ENCODE data around the gene TOB1.

The TOB1 gene, protein sequence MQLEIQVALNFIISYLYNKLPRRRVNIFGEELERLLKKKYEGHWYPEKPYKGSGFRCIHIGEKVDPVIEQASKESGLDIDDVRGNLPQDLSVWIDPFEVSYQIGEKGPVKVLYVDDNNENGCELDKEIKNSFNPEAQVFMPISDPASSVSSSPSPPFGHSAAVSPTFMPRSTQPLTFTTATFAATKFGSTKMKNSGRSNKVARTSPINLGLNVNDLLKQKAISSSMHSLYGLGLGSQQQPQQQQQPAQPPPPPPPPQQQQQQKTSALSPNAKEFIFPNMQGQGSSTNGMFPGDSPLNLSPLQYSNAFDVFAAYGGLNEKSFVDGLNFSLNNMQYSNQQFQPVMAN

DNA sequence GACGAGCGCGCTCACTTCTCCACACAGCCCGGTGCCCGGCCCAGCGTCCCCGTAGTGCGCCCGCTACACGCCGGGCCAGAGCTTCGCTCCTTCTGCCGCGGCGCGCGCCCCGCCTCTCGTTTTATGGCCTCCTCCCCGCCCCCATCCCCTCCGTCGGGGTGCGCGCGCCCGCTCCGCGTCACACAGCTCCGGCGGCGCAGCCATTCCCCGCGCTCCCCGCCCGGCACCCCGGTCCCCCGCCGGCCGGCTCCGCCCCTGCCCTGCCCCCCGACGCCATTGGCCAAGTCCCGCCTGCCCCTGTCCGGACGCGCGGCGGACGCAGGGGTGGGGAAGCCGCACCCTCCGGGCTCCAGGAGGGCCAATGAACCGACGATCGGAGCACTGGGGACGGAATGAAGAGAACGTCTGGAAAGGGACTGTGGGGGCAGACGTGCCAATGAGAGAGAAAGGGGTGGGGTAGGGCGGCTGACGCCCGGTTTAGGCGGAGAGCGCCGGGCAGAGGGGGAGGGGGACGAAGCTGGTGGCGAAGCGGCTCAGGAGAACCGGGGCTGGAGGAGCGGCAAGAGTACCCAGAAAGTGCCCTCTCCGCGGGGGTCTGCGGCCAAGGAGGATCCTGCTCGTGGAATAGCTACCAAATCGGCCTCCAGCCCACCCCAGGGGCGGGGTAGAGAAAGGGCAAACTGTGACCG, at the start of gene TOB1:
TSS of gene TOB1 (minus strand) at position 94 of the 689 bp plus-strand sequence. CDS start 2,337 bp downstream, outside the sequence.
- peak; percentile 95 for DNase-seq (ENCODE audit: low read depth)

DNA sequence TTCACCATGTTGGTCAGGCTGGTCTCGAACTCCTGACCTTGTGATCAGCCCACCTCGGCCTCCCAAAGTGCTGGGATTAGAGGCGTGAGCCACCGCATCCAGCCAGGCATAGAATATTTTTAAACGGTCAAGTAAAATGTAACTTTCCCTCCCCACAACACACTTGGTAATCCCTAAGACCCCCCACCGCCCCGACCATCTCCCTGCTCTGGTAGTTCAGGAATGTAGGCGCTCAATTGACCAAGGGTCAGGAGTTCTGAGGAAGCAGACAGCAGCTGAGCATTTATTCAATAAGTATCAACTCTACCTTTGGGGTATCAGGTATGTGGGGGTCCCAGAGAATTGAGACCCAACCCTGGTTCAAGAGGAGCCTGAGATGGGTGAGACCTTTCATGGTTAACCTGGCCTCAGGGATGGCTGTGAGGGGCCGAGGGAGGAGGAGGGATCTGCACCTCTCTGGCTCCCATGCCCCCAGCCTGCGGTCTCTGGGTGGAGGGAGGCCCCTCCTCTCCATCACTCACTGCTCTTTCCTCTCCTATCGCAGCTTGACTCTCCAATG, 48.4 kb upstream of the TOB1 start:
- DNase-seq (ENCODE audit: low read depth): no peak

DNA sequence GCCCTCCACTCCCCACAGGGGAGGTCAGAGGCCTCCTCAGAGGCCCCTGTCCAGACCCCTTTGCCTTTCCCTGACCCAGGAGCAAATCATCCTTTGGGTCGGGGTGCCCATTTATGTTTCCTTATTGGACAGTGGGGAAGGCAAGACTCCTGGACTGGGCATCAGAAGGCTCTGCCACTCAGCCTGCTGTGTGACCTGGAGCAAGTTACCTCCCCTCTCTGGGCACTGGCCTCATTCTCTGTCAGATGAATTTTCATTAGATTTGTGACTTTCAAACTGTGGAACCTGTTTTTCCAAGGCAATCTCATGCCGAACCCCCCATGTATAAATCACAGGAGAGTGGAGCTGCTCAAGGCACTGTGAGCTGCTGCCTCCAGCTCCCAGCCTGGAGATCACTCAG, 47.0 kb upstream of the TOB1 start:
- no peak for DNase-seq (ENCODE audit: low read depth)

DNA sequence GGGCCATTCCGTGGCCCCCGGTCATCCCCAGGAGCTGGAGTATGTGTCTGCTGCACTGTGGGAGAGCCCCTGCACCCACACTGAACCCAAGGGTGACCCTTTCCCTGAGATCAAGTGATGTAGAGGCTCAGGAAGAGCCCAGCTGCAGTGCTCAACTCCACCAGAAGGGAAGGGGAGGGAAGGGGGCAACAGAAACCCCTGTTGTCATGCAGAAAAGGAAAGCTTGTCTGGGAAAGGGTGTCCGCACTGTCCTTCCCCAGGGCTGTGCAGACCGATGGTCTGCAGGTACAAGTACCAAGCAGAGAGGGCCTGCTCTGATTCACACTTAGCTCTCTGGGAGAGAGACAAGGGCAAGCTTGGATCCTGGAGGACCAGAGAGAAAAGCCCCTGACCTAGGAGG, 45.7 kb upstream of the TOB1 start:
- DNase-seq (ENCODE audit: low read depth): no peak

DNA sequence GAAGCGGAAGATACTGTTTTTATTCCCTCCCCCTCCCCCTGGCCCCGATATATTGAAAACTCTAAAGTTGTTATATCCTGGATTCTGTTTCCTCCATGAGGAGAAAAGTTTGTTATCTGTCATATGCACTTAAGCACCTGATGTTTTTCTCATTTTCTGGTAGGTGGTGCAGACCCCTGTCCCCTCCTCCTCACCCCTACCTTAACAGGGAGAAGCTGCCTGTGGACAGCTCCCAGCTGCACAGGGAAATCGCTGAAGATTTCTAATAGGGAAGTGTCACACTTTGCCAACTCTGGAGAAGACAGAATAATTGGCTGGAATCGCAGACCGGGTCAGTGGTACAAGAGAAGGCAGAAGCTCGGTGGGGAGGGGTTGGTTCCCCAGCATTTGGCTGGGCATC, 45.3 kb upstream of the TOB1 start:
- no peak for DNase-seq (ENCODE audit: low read depth)

DNA sequence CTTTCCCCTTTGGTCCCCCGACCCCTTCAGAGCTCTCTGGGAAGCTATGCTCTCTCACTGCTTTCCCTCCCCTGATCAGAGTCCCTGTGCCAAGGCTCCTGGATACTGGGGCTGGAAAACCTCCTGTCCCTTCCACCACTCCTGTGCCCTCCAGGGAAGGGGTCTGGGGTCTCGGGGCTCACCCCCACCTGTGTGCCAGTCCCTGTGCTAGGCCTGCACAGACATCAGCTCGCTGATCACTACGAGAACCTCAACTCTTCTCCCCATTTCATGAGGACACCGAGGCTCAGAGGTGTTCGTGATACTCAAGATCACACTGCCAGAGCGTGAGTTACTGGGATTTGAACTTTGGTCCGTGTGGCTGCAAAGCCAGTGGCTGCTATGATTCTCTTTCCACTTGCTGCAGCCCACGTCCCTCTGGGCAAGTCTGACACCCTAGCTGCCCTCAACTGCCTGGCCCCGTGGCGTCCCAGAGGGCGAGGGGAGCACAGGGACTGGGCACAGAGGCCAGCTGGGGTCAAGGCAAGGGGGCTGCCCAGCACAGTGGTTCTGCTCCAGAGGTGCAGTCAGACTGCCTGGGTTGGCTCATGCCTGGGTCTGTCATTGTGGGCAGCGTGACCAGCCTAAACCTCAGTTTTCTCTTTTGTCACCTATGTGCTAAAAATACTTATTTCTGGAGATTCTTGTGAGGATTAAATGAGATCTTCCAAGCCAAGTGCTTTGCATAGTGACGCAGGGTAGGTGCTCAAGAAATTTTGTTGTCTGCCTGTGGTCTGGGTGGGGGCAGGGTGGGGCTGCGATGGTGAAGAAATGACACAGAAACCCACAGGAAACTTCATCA, 43.8 kb upstream of the TOB1 start:
- peak; percentile 59 for DNase-seq (ENCODE audit: low read depth)

DNA sequence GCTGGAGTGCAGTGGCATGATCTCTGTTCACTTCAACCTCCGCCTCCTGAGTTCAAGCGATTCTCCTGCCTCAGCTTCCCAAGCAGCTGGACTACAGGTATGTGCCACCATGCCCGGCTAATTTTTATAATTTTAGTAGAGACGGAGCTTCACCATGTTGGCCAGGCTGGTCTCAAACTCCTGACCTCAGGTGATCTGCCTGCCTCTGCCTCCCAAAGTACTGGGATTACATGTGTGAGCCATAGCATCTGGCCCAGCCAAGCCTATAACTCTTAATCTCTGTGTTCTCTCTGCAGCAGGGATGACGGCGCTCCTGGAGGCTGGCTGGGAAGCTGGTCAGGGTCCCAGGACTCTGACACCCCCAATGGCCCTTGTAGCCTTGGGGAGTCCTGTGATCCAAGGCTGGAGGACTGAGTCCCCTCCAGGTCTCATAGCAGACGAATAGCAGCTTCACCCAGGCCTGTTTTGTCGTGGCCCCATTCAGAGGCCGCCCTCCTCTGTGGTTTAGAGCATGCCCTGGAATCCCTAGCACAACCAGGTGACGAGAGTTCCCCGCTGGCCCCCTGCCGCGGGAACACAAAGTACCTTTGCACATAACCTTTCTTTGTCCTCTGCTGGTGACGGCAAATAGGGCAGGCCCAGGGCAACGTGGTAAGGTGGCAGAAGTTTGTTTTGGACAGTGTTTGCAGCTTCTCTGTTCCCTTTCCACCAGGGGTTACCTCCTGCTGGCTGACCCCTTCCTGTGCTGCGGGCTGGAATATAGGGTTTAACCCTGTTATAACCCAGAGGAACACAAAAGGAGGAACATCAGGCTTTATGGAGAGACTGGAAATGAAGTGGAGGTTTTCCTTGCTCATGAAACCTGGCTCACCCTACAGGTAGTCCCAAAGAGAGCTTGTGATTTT, 43.0 kb upstream of the TOB1 start:
- no peak for DNase-seq (ENCODE audit: low read depth)

DNA sequence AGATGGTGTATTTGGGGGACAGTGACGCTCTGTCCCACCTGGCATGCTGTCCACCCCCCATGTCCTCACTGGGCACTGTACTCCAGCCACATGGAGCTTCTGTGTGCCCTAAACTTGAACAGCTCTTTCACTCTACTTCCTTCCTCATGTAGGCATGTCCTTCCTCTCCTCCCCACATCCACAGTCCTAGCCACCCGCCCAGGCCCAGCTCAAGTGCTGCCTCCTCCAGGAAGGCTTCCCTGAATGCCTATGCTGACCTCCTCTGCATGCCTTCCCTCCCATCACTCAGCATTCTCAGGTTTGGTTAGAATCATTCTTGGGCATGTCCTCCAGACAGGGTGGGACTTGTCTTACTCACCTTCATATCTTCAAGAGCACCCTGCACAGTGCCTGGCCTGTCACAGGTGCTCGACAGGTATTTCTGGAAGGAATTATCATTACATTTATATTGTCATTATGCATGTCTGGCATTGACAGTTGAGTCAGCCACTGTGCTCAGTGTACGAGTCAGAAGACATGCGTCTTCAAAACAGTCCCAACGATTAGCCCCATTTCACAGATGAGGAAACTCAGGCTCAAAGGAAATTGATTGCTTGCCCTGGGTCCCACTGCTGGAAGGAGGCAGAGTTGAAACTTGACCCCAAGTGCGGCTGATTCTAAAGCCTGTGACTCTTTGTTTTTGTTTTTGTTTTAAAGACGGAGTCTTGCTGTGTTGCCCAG, 42.1 kb upstream of the TOB1 start:
- no peak for DNase-seq (ENCODE audit: low read depth)

DNA sequence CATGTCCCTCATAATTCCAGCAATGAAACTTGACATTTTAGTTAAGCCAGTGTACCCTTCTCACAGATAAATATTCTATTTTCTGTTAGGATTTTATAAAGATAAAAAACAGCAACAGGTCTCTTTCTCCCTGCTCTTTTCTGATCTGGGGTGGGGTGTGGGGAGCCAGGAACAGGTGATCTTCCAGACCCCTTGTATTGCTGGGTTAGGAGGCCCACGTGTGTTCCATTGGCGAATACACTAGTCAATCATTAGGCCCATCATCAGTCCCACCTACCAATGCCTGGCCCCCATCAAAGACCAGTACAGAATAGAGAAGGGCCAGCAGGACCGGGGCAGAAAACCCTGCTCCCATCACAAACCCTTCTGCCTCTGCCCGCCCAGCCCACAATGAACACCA, 40.3 kb upstream of the TOB1 start:
- no peak for DNase-seq (ENCODE audit: low read depth)

DNA sequence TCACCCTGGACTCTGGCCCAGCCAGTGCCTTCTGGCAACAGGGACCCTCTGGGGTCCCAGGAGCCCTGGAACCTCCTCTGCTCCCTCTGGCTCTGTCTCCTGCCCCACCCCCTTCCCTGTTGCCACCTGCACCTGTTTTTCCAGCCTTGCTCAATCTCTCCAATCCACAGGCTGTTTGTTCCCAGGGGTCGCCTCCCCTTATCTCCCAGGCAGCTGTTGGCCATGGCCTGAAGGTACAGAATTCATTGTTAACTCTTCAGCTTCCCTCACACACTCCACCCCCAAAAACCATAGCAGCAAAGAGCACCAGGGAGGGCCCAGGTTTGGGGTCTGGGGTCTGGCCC, 39.3 kb upstream of the TOB1 start:
- no peak for DNase-seq (ENCODE audit: low read depth)

DNA sequence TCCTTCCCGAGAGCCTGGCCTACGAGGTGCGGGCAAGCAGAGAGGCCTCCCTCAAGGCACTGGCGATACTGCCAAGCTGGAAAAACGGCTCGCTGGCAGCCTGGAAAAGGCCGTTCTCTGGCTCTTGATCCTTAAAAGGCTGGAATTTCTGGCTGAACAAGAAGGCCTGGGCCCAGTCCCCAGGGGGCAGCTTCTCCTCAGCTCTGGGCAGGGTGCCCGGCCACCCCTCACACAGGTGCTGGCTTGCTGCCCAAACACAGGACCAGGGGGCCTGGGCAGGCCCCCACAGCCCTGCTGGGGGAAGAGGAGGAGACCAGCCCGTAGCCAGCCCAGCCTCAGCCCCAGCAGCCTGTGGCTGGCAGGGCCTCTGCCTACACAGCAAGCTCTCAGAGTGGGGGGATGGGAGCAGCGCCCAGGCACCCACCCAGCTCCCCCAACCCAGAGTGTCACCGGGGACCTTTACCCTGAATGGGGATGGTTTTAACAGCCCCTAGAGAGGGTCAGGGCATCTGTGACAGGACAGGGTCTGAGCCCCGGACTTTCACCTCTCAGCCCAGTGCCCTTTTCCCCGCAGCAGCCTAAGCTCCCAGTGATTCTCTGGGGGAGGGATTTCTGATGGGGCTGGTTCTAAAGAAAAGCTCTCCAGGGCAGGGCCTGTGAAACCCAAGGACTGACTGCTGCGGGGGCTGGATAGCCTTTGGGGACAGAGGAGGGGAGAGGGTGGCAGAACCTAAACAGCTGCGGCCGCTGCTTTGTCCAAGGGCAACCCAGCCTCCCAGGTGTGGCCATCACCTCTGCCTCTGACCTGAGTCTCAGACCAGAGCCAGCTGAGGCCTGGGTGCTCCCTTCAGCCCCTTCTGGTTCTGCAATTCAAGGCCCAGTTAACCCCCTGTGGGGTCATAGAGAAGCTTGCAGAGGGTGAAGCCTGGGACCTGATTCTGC, 38.6 kb upstream of the TOB1 start:
- DNase-seq (ENCODE audit: low read depth): no peak

DNA sequence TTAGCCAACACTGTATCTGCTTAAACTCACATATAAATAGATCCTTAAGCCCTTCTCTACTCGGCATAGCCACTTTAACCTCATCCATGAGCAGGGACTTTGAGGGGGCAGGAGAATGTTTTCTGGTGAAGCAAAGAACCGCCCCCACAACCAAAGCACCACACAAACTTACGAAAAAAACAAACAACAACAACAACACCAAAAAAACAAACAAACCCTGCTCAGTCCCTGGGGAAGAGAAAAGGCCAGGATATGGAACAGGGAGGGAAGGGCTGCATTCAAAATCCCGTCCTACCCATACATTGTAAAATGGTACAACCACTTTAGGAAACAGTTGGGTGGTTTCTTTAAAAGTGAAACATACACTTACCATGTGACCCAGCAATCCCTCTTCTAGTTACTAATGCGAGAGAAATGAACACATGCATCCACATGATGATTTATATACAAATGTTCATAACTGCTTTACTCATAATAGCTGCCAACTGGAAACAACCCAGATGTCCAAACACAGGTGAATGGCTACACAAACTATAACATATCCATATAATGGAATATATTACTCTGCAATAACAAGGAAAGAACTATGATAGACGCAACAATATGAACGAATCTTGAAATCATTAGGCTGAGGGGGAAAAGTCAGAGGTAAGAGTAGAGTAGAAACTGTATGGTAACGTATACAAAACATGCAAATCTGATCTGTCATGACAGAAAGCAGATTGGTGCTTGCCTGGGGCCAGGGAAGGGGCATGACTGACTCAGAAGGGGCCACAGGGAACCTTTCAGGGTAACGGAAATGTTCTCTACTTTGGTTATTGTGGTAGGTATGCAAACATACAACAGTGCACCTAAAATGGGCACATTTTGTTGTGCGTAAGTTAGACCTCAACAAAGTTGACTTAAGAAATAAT, 37.7 kb upstream of the TOB1 start:
- peak; percentile 22 for DNase-seq (ENCODE audit: low read depth)

DNA sequence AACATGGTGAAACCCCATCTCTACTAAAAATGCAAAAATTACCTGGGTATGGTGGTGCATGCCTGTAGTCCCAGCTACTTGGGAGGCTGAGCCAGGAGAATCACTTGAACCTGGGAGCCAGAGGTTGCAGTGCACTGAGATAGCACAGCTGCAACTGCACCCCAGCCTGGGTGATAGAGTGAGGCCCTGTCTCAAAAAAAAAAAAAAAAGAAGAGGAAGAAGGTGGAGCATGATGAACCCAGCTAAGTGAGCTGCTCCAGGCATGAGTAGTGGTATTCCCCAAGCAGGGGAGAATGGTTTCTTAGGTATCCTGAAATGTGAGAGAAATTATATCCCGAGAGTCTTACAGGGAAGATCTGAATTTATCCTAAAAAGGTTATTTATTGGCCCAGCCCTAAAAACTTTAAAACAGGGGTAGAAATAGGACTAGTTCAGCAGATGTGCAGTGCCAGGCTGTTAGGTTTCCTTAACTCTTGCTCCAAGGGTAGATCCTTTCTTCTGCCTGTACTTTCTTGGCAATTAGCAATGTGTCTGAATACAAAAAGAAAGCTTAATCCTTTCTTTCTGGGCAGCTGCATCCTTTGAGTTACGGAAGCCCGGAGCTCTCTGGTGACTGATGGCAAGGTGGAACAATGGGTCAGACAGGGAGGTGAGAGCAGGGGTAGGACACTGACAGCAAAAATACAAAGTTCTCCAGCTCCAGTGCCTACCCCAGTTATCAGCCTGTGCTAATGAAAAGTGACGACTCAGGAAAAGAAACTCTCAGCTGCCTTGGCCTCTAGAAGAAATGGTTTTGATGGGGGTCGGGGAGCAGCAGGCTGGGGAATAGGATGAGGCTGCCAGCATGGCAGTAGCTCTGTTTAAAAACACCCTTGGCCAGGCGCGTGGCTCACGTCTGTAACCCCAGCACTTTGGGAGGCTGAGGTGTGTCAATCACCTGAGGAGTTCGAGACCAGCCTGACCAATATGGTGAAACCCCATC, 36.5 kb upstream of the TOB1 start:
- no peak for DNase-seq (ENCODE audit: low read depth)

DNA sequence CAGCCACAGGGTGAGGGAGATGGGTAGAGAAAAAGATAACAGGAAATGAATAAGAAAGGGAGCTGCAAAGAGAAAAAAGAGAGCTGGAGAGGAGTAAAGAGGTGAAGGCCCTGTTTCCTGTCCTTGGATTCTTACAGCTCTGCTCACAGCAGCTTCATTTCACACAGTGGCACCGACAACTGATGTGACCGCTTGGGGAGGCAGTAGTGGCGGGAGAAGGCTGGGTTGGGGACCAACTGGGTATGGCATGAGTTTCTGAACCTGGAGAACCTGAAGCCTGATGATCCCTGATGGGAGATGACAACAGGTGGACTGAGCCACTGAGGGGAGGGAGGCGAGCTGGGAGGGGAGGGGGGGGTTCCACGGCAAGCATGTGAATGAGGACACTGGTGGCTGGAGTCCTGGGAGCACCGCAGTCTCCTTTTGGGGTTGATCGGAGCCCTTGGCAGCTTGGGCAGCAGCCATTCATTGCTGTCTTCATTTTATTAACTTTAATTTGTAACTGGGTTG, 34.3 kb upstream of the TOB1 start:
- no peak for DNase-seq (ENCODE audit: low read depth)

DNA sequence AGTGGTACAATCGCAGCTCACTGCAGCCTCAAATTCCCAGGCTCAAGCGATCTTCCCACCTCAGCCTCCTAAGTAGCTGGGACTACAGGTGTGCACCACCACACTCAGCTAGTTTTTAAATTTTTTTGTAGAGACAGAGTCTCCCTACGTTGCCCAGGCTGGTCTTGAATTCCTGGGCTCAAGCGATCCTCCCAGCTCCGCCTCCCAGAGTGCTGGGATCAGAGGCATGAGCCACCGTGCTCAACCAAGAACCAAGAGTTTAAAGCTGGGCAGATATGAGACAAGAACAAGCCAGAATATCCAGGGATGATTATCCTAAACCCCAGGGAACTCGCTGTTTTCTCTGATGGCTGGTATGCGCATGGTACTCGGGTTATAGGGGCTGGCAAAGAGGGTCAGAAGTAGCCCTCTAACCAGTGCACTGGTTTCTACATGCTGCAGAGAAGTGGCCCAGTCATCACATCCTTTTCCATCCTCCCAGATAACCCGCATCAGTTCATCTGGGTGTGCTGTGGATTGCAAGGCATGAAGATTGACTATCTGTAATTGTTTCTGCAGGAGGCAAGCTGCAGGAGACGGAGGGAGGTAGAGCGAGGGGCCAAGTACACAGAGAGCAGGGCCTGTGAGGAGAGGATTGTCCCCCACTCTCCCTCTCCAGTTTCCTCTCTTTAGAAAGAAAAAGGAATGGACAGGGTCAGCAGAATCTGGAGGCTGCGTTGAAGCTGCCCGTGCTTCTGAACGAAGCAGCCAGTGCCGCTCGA, 33.6 kb upstream of the TOB1 start:
- no peak for DNase-seq (ENCODE audit: low read depth)

DNA sequence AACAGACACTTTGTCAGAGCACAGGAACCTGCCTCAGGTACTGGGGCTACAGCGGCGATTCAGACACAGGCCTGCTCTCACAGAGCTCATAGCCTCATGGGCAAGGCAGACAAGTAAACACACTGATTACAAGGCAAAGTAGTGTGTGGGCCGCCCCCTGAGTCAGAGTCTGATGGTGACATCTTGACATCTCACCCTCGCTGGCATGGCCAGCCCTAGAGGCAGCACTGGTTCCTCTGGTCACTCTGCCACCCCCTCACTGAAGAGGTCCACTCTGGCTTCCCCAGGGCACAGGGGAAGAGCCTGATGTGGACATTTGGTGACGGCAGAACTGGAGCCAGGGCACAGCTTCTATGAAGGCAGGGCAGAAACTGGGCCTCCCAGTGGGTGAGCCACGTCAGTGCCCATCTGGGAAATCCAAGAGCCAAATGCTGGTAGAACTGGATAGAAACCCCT, 32.9 kb upstream of the TOB1 start:
- no peak for DNase-seq (ENCODE audit: low read depth)

Data from activated T-cell treated with anti-CD3 and anti-CD28 coated beads for 24 hours (primary cell).